ENCODE data around the gene FRY.

GRCh38 chr13:32347651-32348050 lies 316.1 kb downstream of the FRY start:
- TF ChIP-seq POLR2A (IDR thresholded peaks at IDR 0.05) (no peak), POLR2AphosphoS5 (IDR thresholded peaks at IDR 0.05) (no peak)
- TF ChIP-seq, protein P1, sequence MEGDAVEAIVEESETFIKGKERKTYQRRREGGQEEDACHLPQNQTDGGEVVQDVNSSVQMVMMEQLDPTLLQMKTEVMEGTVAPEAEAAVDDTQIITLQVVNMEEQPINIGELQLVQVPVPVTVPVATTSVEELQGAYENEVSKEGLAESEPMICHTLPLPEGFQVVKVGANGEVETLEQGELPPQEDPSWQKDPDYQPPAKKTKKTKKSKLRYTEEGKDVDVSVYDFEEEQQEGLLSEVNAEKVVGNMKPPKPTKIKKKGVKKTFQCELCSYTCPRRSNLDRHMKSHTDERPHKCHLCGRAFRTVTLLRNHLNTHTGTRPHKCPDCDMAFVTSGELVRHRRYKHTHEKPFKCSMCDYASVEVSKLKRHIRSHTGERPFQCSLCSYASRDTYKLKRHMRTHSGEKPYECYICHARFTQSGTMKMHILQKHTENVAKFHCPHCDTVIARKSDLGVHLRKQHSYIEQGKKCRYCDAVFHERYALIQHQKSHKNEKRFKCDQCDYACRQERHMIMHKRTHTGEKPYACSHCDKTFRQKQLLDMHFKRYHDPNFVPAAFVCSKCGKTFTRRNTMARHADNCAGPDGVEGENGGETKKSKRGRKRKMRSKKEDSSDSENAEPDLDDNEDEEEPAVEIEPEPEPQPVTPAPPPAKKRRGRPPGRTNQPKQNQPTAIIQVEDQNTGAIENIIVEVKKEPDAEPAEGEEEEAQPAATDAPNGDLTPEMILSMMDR (IDR thresholded peaks at IDR 0.05 in 8 of 11, conservative IDR thresholded peaks at IDR 0.05 in 3 of 11), result no peak
